NCI-H82 treated with DMSO at 0.1 percent for 48 hours (cell line): ENCODE results near the gene PTPN14.
"Not testable (repeated sequence)": the region's sequence is repeated elsewhere in the genome, so short reads cannot be mapped to it uniquely, and the experiment has no call there.

ENCODE experiments used
- DNase-seq: peaks from one replicate; lab custom pipeline; 2025; ENCODE audit not compliant: unreplicated experiment; lab: John Stamatoyannopoulos, UW

Gene PTPN14

DNA sequence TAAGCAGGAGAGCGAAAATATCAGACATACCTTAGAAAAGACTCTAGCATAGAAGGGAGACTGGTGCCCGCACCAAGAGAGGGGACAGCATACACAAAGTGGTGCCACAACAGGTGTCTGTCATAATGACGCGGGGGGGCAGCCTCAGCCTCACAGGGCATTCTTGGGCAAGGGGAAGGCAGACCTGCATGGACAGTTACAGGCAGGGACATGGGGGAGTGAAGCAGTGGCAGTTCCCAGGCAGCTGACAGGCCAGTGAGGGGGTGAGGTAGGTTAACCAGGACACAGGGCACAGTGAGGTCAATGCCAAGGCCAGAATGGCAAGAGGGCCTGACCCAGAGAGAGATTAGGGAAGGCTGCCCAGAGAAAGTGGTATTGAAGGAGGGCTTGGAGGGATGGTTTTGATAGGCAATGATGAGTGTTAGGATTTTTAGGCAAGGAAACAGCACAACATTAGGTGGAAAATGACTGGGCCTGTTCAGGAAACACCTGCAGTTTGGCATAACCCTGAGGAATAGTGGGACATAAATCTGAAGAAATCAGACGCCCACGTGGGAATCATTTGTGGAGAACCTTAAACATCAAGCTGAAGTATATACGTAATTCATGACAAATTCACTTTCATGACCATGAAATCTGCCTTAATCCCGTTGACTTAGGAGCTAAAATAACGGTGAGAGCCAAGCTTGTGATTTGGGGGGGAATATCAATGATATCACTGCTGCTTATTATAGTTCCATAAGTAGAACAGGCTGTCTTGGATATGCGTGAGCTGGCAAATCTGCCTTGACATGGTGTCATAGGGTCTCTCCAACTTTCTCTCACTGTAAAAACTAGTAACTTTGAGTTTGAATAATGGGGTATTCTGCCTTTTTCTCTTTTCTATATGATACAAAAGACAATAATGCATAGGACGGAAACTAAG, 8.9 kb downstream of the PTPN14 start:
- no peak for DNase-seq

DNA sequence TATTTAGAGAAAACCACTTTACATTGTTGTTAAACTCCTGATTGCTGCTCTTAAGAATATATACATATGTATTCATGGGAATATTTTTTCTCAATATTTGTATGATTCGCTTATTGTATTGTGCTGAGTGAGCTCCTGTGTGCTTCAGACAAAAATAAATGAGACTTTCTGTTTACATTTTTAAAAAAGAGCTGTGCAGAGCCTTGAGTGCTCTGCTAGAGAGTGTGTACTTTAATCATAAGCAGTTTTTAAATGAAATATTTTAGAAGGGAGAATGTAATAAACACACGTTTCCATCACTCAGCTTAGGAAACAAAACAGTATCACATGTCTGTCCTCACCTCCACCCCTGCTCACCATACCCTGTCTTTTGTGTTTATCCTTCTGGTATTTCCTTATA, 9.7 kb downstream of the PTPN14 start:
- no peak for DNase-seq

DNA sequence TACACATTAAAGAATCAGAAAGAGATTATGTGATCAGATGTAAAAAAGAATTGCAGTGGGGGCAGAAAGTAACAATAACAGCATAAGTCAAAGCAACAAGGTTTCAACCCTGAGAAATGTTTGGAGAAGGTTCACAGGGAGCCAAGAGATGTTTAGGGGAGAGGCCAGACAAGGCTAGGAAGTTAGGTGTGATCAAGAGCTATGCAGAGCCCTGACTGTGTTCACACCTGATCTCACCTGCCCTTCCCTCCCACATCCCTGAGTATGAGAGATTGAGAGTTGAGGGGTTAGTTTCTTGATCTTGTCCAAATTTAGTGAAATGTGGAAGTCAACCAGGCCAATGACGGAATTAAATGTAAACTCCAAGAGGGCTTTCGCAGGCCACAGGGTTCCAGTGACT, 10.2 kb downstream of the PTPN14 start:
- no peak for DNase-seq

DNA sequence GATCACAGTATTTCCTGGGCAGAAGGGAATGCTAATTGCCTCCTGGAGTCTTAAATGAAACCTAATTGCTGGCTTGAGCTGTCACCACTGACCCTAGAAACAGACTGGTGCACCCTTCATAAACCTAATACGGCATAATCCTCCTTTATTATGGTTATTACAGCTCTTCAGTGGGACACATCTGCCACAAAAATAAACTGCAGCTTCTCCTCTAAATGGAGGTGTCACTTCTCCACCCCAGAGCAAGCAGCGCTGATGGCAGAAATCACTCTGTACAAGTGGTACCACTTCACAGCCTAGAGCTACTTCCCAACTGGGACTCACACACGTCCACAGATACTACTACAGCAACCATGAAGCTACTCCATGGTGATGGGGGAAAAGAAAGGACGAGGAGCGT, 11.1 kb downstream of the PTPN14 start:
- DNase-seq = peak; percentile 94

DNA sequence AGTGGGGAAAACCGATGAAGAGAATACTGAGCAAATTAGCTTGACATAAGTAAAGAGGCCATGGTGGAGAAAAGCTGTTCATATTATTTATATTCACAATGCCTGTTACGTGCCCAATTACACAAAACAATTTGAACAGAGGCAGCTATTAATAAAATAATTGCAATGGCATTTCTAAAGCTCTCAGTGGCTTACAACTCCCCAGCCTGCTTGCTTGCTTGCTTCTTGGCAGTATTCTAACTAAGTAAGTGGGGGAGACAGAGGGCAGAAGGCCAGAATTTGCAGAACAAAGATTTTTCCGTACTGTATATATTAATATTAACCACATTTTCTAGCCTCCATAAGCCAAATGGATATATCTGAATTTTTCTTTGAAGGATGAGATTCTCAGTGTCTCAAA, 12.9 kb downstream of the PTPN14 start:
- DNase-seq = no peak

DNA sequence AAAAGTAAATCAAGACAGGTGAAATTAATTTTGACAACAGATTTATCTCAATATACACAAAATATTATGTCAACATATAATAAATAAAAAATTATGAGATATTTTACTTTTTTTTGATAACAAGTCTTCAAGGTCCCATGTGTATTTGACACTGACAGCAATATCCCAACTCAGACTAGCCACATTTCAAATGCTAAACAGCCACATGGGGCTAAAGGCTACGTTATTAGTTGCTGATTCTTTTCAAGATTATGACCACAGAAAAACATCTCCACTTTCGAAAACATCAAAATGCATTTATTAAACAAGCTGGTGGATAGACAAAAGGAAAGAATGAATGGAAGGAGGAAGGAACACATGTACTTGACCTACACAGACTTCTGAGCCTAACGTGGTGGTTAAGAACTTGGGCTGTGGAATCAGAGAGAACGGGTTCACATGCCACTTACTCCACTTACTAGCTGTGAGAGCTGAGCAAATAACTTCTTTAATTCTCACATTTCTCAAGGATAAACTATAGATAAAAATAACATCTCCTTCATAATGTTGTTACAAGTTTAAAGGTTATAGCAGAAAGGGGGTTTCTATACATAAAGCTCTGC, 13.4 kb downstream of the PTPN14 start:
- DNase-seq = no peak

DNA sequence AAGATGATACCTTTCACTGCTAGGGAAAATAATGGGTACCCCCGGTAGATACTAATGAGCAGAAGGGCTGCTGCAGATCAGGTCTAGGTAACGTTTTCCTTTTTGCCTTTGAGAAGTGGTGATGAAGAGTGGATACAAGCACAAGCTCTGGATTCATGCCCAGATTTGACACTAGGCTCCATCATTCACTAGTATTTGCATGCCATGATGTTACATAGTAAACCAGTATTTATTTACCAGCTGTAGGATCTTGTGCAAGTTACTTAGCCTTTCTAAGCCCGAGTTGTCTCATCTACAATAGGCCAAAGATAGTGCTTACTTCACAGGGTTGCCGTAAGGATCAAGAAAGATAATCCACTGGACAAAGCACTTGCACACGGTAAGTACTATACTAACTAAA, 14.2 kb downstream of the PTPN14 start:
- peak; percentile 63 for DNase-seq

DNA sequence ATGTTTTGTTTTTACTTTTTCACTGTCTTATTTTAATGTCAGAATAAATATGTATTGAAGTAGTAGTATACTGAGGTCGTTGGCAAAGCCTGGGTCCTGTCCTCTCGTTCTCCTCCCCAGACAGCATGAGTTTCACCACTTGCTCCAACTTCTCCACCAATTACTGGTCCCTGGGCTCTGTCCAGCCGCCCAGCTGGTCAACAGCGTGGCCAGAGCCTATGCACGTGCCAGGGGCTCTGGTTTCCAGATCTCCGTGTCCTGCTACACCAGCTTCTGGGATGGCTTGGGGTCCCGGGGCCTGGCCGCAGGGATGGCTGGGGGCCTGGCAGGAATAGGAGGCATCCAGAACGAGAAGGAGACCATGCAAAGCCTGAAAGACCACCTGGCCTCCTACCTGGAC, 19.3 kb downstream of the PTPN14 start:
- no peak for DNase-seq

DNA sequence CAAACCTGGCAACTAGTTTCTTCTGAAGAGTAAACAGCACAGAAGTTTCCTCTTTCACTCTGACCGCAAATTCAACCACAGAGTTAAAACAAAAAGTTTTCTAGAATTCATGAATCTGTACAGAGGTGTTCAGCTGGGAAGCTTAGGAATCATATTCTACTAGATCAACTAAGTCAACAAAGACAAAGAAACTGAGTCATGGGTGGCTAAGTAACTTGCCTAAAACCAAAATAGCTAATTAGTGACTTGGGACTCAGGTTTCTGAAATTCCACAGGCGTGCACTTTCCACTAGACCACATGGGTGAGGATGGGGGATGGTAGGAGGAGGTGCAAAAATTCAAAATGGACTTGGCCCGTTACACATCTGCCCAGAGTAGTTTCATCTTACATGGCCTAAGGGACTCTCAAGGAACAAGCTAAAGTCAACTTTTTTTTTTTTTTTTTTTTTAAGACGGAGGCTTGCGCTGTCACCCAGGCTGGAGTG, 25.8 kb downstream of the PTPN14 start:
- DNase-seq = no peak

DNA sequence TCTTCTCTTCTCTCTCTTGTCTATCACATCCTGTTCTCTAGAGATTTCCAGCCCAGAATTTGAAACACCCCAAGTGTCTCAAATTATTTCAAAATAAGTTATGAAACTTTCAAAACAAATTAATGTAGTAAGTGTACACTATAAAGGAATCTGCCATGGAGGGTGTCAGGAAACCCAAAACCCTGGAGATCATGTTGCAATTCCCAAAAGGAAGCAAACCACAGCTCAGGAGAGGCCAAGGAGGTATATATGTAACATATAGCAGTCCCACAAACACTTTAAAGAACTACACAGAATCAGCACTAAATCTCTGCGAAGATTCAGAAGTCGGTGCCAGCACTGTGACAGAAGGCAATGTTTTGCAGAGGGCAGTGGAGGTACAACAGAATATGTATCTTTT, 26.6 kb downstream of the PTPN14 start:
- no peak for DNase-seq

DNA sequence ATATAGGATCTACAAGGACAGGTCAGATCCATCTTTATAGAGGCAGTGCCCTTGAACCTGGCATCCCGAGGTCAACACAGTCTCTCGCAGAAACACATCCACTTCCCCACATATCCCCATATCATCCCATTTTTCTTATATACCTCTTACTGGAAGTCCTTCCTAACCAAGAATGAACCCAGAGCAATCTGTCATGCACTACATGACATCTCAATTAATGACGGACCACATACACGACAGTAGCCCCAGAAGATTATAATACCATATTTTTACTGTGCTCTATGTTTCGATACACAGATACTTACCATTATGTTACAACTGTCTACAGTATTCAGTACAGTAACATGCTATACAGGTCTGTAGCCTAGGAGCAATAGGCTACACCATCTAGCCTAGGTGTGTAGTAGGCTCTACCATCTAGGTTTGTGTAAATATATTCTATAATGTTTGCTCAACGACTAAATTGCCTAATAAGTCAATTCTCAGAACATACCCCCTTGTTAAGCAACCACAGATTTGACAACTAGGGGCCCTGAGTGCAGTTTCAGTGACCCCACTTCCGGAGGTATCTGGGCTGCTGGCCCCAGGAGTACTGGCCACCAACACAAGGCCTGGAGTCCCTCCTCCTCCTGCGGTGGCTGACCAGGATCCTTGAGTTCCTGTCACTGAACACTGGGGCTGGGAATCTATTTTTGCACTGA, 28.1 kb downstream of the PTPN14 start:
- DNase-seq = no peak

DNA sequence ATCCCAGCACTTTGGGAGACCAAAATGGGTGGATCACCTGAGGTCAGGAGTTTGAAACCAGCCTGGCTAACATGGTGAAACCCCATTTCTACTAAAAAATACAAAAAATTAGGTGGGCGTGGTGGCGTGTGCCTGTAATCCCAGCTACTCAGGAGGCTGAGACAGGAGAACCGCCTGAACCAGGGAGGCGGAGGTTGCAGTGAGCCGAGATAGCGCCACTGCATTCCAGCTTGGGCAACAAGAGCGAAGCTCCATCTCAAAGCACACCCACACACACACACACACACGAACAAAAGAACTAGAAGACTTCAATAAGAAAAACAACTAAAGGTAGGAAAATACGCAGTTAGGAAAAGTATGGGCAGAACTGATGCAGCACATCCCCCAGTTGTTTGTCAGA, 29.9 kb downstream of the PTPN14 start:
- not testable (repeated sequence) for DNase-seq

DNA sequence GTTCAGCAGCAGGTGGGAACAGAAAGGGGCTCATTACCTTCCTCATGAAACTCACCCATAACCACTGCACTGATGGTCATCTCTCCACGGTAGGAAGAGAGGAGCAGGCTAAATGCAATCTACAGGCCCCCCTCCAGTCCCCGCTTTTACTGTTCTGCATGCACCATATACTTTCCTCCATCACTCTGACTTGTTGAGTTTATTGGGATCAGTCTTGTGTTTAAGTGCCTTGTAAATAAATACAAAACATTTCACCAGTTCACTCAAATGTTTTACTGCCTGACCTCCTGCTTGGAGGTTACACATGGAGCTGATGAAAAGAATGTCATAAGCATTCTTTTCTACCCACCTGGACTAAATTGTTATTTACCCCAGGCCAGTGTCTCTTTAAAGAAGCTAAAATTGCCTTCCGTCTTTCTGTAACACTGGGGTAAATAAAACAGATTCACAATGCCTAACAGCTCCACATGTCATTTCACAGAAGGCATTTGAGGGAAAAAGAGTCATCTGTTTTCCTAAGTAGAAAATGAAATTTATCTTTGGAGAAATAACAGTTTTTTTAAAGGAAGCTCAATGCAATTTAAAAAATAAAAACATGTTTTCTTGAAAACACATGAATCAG, 30.7 kb downstream of the PTPN14 start:
- DNase-seq = no peak

DNA sequence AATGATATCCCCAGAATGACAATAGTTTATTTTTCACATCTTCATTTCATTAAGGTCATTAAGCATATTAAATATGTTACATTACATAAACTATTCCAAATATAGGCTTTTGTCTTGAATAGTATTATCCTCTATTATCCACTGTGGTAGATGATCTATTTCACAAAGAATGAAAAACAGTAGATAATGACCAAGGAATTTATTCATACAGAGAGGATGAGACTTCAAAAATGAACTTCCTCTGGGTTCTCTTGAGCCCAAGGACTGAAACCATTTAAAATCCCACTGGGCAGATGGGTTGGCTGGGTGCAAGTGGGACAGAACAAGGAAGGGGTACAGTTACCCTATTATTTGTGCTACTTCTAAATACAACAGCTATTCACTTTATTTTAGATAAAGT, 33.0 kb downstream of the PTPN14 start:
- no peak for DNase-seq

DNA sequence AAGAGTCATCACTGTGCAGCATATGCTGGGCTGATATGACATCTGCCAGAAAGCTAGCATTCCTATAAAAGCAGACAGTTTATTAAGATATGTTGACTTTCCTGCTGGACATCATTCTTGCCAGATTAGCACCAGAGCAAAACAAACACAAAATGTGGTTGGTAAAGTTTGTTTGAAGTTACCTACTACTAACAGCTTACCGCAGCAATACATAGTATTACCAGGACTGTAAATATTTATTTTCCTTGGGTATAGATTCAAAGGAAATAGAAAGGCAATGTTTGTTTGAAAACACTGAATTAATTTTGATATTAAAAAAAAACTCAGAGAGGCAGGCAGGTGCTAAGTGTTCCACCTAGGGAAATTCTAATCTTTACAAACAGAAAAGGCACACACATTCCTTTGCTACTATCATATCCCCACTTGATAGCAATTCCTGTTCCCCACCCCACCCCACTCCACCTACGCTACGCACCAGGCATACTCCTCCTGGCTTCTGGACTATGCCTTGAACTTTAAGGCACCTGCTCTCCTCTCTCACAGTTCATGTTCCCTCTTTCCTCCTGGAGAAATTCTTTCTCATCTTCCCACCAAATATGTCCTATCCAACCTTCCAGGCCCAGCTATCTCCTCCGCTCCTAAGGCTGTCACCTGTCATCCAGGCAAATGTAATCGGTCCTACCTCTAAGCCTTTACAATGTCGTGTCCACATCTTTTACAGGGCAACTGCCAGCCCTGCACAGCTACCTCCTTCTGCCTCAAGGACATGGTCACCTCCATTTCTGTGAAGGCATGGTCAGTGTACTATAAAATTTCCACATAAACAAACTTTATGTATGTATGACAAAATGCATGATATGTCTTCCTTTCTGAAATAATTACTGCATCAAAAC, 34.7 kb downstream of the PTPN14 start:
- no peak for DNase-seq

DNA sequence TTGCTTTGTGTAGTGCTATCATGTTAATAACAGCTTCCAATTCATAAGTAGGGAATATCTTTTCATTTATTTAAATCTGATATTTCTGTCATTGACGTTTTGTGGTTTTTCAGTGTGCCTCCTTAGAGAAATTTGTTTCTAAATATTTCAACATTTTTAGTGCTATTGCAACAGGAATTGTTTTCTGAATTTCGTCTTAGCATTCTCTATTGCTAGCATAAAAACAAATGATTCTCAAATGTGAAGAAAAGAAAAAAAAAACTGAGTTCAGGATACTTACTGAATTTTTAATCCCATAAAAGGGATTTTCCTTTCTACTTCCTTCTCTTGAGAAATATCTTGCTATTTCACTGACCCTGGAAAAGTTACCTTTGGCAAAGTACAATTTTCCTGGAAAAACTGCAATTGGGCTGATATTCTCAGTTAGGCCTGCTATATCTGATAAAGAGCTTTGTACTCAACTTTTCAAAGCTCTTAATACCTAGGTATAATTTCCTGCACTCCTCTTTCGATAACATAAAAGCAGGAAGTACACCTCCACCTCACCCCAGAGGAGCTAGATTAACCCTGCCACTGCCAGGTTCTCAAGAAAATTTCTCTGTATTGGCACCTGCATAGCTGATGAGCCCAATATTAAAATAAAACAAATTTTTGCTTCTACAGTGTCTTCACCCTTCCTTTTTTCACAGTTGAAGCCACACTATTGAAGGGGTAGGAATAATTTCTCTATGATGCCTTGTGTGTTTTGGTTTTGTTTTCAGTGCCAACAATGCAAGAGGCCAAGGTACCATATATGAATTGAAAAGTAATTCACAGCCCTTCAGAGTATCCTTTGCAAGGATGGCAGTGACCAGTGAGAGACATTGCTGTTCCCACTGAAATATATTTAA, 35.6 kb downstream of the PTPN14 start:
- DNase-seq = no peak

DNA sequence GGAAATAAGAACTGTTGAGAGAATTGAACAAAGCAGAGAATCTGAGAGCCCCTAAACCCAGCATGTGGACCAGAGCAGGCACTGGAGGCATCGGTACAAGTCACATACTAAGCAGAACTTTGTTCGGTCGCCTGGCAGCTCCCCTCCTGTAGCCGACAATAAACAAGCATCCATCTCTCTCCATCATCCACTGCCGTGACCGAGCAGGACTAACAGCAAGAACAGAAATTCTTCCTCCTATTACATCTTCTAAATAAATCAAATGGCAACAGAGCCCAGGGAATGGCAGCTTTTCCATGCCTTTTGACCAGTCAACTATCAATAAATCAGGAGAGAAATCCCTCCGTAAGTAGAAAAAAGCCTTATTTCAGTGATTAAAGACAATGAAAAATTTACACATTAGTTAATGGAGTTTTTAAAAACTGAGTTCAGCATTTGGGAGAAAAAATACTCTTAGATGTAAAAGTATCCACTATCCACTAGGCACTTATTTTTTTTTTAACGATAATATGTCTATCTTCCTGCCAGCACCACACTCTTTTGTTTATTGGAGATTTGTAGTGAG, 36.5 kb downstream of the PTPN14 start:
- no peak for DNase-seq

DNA sequence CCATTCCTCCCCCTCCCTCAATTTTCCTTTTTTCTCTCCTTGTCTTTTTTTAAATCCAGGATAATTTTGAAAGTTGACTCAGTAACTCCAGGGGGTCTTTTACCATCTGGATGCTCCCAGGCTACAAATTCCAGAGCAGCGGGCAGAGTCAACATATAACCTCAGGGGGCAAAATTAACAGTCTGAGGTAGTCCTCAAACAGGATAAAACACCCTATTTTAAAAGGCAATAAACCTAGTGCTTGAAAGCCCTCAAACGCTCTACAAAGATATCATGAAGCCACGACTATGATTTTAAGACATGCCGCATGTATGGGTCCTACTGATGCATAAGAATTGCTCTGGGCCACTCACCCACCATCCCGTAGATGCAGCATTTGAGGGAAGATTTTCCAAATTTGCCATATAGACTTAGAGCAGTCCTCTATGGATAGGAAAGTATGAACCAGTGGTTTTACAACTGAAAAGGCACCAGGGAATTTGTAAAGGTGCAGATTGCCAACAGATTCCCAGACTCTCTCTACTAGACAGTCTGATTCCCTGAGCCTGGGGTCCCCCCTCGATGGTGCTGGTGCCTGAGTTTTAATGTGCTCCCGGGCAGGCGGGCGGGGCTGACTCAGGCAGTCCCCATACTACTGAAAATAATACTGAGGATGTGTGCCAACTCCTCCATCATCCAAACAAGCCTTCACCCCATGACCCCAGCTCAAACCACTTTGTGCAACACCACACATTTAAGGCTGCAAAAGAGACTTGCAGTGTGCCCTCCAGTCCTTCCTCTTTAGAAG, 37.2 kb downstream of the PTPN14 start:
- no peak for DNase-seq
